ENCODE results near the gene GAS2.
A peak's percentile ranks its signal among the peaks of the same experiment; 100 is the strongest.

The GAS2 gene

GRCh38 chr11:22669368-22669767 is 3.0 kb downstream of the GAS2 start:
- DNase-seq (ENCODE audit: low read depth, low spot score) = no peak

GRCh38 chr11:22670830-22671229 is 4.4 kb downstream of the GAS2 start:
- no peak overlapping the region for H3K4me3 ChIP-seq (ENCODE audit: low read length)
- DNase-seq (ENCODE audit: low read depth, low spot score) = peak; percentile 6

More at GRCh38 chr11:22669368-22669767, 3.0 kb downstream of the GAS2 start:
- no peak overlapping the region for H3K4me3 ChIP-seq (ENCODE audit: low read length)

GRCh38 chr11:22671751-22672150 is 5.3 kb downstream of the GAS2 start:
- no peak for DNase-seq (ENCODE audit: low read depth, low spot score)
- no peak overlapping the region for H3K4me3 ChIP-seq (ENCODE audit: low read length)

- H3K4me3 ChIP-seq (ENCODE audit: low read length) = no peak overlapping the region
- no peak for DNase-seq (ENCODE audit: low read depth, low spot score)
Measured at GRCh38 chr11:22674470-22675439, 8.3 kb downstream of the GAS2 start.

- no peak for DNase-seq (ENCODE audit: low read depth, low spot score)
- no peak overlapping the region for H3K4me3 ChIP-seq (ENCODE audit: low read length)
Measured at GRCh38 chr11:22677153-22677903, 10.9 kb downstream of the GAS2 start.

- no peak for DNase-seq (ENCODE audit: low read depth, low spot score)
- no peak overlapping the region for H3K4me3 ChIP-seq (ENCODE audit: low read length)
Measured at GRCh38 chr11:22680628-22681027, 14.2 kb downstream of the GAS2 start.

GRCh38 chr11:22681281-22681812 is 14.9 kb downstream of the GAS2 start:
- DNase-seq (ENCODE audit: low read depth, low spot score) = no peak
- H3K4me3 ChIP-seq (ENCODE audit: low read length) = no peak overlapping the region

GRCh38 chr11:22684082-22684481 is 17.7 kb downstream of the GAS2 start:
- DNase-seq (ENCODE audit: low read depth, low spot score) = no peak
- no peak overlapping the region for H3K4me3 ChIP-seq (ENCODE audit: low read length)

- DNase-seq (ENCODE audit: low read depth, low spot score) = no peak
Measured at GRCh38 chr11:22685111-22685510, 18.7 kb downstream of the GAS2 start.

GRCh38 chr11:22688914-22689313 is 22.5 kb downstream of the GAS2 start:
- H3K4me3 ChIP-seq (ENCODE audit: low read length) = no peak overlapping the region
- no peak for DNase-seq (ENCODE audit: low read depth, low spot score)

More at GRCh38 chr11:22685111-22685510, 18.7 kb downstream of the GAS2 start:
- no peak overlapping the region for H3K4me3 ChIP-seq (ENCODE audit: low read length)

- H3K4me3 ChIP-seq (ENCODE audit: low read length) = no peak overlapping the region
- no peak for DNase-seq (ENCODE audit: low read depth, low spot score)
Measured at GRCh38 chr11:22690257-22690656, 23.8 kb downstream of the GAS2 start.

GRCh38 chr11:22690871-22691270 is 24.5 kb downstream of the GAS2 start:
- no peak overlapping the region for H3K4me3 ChIP-seq (ENCODE audit: low read length)
- peak; percentile 51 for DNase-seq (ENCODE audit: low read depth, low spot score)

- no peak for DNase-seq (ENCODE audit: low read depth, low spot score)
- no peak overlapping the region for H3K4me3 ChIP-seq (ENCODE audit: low read length)
Measured at GRCh38 chr11:22699388-22699787, 33.0 kb downstream of the GAS2 start.

- H3K4me3 ChIP-seq (ENCODE audit: low read length) = no peak overlapping the region
- DNase-seq (ENCODE audit: low read depth, low spot score) = no peak
Measured at GRCh38 chr11:22702031-22702430, 35.6 kb downstream of the GAS2 start.

- DNase-seq (ENCODE audit: low read depth, low spot score) = no peak
- H3K4me3 ChIP-seq (ENCODE audit: low read length) = no peak overlapping the region
Measured at GRCh38 chr11:22703040-22703439, 36.6 kb downstream of the GAS2 start.

- no peak overlapping the region for H3K4me3 ChIP-seq (ENCODE audit: low read length)
- no peak for DNase-seq (ENCODE audit: low read depth, low spot score)
Measured at GRCh38 chr11:22703591-22703990, 37.2 kb downstream of the GAS2 start.

- no peak for DNase-seq (ENCODE audit: low read depth, low spot score)
- H3K4me3 ChIP-seq (ENCODE audit: low read length) = no peak overlapping the region
Measured at GRCh38 chr11:22707119-22707899, 40.9 kb downstream of the GAS2 start.

- no peak for DNase-seq (ENCODE audit: low read depth, low spot score)
Measured at GRCh38 chr11:22711071-22711770, 44.8 kb downstream of the GAS2 start.

GRCh38 chr11:22711880-22712279 is 45.5 kb downstream of the GAS2 start:
- no peak for DNase-seq (ENCODE audit: low read depth, low spot score)
- no peak overlapping the region for H3K4me3 ChIP-seq (ENCODE audit: low read length)

More at GRCh38 chr11:22711071-22711770, 44.8 kb downstream of the GAS2 start:
- no peak overlapping the region for H3K4me3 ChIP-seq (ENCODE audit: low read length)

All from Jurkat, Clone E6-1 (cell line).